Measurements from ENCODE around the gene ZBTB12.
A peak's percentile ranks its signal among the peaks of the same experiment; 100 is the strongest.
"Not testable (repeated sequence)": the region's sequence is repeated elsewhere in the genome, so short reads cannot be mapped to it uniquely, and the experiment has no call there.

Gene ZBTB12

DNA sequence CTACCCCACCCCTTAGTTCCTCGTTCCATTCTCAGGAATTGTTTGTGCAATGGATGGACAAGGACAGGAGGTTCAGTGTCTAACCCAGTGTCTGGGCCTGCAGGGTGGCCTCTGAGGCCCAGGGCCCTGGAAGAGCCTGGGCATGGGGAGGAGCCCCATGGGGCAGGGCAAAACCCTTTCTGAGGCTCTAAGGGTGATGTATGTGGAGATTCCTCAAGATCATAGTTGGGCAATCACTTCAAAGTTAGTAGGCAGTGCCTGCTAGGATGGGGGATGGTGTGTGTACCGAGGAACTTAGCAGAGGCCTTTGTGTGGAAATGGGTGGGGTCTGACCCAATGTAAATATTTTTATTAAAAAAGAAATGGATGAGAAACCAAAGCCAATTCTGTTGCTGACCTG lies 18.9 kb upstream of the ZBTB12 start:
- DNase-seq (ENCODE audit: low read depth) = no peak

DNA sequence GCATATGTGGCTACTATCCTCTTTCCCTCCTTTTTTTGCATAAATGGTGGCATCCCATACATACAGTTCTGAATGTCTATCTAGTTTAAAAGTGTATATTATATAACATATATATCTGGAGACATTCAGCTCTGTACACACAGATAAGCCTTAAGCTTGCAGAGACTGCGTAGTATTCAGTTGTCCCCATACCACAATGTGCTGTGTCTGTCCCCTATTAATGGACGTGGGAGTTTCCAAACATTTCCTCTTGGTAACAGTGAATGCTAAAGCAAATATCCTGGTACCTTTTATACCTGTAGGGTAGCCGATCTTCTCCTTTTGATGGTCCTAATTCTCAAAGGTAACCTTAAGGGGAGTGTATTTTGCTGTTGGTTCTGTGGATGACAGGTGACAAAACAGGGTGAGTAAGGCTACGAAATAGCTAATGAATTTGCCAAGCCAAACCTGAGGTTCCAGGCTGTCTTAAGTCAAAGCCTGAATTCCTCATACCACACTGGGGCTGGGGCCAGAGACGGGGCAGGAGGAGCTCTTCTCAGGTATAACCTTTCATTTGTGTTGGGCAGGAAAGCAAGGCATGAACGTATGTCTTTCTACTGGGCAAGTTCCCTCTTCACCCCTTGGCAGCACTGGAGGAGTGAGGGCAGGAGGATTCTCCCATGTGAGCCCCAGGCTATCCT lies 17.9 kb upstream of the ZBTB12 start:
- DNase-seq (ENCODE audit: low read depth) = no peak

GRCh38 chr6:31918069-31918720 lies 16.3 kb upstream of the ZBTB12 start:
- no peak for DNase-seq (ENCODE audit: low read depth)

DNA sequence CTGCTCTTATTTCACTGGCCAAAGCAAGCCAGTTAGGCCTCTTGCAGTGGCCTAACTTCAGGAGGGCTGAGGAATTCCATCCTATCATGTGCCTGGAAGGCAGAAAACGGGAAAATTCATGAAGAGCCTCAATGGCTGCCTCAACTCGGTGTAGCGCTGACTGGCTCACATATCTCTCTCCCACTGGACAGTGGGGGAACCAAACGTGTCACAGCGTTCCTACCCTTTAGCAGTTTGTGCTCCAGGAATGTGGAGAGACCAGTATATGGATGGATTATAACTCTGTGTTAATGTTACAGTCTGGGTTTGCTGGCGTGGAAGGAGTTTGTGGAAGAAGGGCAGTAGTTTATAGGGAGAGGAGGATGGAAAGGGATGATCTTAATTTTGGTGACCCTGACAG lies 13.9 kb upstream of the ZBTB12 start:
- DNase-seq (ENCODE audit: low read depth) = no peak

DNA sequence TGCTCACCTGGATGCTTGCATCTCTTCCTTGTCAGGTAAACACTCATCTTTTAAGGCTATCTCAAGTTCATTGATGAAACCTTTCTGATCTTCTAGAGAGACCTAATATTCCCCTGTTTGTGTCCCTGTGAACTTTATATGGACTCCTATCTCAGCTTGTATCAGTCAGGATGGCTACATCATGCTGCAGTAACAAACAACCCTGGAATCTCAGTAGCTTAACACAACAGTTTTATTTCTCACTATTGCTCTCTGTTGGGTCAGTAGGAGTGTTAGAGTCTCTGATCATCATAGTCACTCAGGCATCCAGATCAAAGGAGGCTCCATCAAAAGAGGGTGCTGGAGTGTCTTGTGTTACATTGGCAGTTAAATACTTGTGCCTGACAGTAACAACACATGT lies 13.5 kb upstream of the ZBTB12 start:
- no peak for DNase-seq (ENCODE audit: low read depth)

DNA sequence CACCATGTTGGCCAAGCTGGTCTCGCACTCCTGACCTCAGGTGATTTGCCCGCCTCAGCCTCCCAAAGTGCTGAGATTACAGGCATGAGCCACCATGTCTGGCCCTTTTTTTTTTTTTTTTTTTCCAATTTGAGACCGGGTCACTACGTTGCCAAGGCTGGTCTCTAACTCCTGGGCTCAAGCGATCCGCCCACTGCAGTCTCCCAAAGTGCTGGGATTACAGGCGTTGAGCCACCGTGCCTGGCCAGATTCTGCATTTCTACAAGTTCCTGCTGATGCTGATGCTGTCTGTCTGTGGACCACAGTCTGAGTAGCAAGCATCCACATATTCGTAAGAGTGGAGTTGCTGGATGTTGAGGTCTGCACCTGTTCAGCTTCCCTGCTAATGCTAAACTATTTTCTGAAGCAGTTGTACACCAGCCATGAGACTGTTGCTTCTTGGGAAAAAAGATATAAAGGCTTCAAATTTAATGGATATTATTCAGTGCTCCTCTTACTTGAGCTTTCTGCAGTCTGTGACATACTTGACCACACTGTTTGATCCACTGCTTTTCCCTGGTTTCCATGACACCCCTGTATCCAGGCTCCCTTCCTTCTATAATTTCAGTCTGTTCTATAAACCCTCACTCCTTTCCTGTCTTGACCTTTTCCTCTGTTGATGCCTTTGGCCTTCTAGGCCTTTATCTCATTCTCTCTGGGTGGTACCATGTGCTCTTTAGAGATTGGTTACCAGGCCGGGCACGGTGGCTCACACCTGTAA lies 10.1 kb upstream of the ZBTB12 start:
- DNase-seq (ENCODE audit: low read depth) = no peak

GRCh38 chr6:31909298-31909697 lies 7.4 kb upstream of the ZBTB12 start:
- not testable (repeated sequence) for DNase-seq (ENCODE audit: low read depth)

DNA sequence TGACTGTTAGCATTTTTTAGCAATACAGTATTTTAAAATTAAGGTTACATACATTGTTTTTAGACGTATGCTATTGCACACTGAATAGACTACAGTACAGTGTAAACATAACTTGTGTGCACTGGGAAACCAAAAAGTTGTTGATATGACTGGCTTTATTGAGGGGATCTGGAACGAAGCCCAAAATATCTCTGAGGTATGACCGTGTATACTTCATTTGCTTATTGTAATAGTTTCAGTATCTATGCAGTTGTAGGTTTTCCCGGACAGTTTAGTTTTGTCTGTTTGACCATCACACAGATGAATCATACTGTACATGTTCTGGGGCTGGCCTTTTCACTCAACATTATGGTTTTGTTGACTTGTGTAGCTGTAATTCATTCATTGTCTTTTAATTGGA lies 6.9 kb upstream of the ZBTB12 start:
- no peak for DNase-seq (ENCODE audit: low read depth)

- DNase-seq (ENCODE audit: low read depth) = not testable (repeated sequence)
These were observed 6.4 kb upstream of the ZBTB12 start for GRCh38 chr6:31908255-31908654.

DNA sequence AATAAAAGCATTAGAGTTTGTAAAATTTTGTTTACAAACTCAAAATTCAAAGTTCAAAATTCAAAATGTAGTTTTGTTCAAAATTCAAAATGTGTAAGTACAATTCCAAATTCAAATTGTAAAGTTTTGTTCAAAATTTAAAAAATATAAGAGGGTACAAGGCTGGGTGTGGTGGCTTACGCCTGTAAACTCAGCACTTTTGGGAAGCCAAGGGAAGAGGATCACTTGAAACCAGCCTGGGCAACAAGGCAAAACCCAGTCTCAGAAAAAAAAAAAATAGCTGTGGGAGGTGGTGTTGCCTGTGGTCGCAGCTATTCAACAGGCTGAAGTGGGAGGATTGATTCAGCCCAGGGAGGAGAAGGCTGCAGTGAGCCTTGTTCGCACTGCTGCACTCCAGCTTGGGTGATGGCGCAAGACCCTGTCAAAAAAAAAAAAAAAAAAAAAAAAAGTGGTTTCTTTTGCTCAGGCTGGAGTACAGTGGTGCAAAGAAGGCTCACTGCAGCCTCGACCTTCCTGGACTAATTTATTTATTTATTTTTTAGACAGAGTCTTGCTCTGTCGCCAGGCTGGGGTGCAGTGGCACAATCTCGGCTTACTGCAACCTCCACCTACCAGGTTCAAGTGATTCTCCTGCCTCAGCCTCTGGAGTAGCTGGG lies 5.4 kb upstream of the ZBTB12 start:
- no peak for DNase-seq (ENCODE audit: low read depth)

DNA sequence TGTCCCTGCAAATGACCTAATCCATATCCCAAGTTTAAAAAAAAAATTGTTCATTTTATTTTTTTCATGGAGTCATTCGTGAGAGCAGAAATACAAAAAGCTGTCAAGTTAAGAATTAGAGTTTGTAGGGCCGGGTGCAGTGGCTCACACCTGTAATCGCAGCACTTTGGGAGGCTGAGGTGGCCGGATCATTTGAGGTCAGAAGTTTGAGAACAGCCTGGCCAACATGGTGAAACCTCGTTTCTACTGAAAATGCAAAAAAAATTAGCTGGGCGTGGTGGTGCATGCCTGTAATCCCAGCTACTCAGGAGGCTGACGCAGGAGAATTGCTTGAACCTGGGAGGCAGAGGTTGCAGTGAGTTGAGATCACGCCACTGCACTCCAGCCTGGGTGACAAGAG lies 4.8 kb upstream of the ZBTB12 start:
- not testable (repeated sequence) for DNase-seq (ENCODE audit: low read depth)

DNA sequence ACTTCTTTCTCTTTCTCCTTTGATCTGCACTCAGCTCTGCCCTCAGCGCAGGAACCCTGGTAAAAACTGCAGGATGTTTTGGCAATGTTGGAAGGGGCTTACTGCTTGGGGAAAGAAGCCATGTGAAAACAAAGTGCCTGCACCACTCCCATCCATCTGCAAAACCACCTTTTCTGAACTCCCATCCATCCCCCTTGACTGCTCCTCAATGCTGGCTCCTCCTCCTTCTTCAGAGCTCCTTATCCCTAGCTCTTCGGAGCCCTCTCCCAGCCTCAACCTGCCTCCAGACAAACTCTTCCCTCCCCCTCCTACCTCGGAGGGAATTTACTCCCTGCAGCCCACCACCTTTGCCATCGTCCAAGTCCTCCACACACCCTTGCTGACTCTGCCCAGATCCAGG lies 4.2 kb upstream of the ZBTB12 start:
- DNase-seq (ENCODE audit: low read depth) = no peak

DNA sequence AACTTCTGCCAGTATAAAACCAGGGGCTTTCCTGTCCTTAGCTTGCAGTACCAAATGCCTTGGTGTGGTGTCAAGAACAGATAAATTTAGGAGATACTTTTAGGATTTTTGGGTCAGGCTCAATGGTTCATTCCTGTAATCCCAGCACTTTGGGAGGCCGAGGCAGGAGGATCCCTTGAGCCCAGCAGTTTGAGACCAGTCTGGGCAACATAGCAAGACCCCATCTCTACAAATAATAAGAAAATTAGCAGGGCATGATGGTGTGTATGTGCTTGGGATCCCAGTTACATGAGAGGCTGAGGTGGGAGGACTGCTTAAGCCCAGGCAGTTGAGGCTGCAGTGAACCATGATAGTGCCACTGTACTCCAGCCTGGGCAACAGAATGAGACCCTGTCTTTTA lies 3.2 kb upstream of the ZBTB12 start:
- no peak for DNase-seq (ENCODE audit: low read depth)

DNA sequence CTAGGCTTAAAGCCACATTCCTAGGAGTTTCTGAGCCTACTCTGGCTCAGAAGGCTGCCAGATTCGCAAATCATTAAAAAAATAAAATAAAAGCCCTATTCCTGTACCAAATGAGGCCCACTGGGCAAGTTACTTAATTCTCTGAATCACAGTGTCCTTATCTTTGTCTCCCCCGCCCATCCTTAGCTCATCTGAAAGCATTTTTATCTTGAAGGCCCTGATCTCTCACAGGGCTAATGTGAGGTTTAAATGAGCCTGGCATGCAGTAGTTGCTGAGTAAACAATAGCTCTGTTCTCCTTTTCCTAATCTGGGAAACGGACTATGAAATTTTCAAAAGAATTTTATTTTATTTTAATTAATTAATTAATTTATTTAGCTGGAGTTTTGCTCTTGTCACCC lies 2.1 kb upstream of the ZBTB12 start:
- DNase-seq (ENCODE audit: low read depth) = no peak

GRCh38 chr6:31901415-31901952 lies 402 bp downstream of the ZBTB12 start:
- DNase-seq (ENCODE audit: low read depth) = no peak

DNA sequence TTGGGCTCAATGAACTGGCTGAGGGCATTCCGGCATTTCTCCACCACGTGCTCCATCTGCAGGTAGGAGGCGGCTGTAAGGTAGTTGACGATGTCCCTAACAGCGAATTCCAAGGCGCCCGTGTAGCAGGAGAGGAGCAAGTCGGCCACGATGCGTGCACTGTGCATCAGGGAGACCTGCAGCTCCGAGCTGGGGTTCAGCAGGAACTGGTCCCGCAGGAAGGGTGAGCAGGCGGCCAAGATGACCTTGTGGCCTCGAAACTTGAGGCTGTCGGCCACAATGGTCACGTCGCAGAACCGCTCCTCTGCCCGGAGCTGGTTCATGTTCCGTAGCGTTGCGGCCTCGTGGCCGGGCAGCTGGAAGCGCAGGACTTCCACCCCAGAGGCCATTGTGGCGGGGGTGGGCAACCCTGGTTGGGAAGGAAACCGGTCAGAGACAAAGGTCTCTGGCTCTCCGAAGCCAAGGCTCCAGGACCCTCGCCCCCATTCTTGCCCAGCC lies 920 bp downstream of the ZBTB12 start:
- DNase-seq (ENCODE audit: low read depth) = no peak

DNA sequence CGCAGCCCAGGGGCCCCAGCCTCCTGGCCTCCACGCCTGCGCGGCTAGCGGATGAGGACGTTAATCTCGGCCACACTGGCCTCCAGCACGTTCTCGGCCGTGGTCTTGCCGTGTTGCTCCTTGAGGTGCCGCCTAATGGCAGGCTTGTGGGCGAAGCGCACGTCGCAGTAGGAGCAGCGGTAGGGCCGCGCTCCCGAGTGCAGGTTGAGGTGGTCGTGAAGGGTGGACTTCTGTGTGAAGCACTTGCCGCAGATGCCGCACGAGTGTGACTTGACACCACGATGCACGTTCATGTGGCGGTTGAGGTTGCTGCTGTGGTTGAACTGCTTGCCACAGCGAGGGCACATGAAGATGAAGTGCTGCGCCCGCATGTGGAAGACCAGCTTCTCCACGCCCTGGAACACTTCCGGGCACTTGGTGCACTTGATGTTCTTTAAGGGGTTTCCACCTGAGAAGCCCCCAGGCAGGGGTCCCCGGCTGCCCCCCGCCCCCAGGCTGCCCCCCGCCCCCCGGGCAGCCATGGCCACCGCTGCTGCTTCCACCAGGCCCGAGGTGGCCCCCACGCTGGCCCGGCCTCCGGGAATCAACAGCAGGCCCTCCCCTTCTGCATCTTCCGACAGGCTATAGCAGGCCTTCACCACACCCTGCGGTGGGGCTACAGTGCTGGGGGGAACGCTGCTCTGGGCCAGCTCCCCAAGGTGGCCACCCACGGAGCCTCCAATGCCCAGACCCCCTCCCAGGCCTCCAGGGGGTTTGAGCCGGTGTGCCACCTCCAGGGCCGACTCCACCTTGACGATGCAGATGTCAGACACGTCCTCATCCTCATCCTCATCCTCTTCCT lies 1.8 kb downstream of the ZBTB12 start:
- no peak for DNase-seq (ENCODE audit: low read depth)

- no peak for DNase-seq (ENCODE audit: low read depth)
These were observed 2.7 kb downstream of the ZBTB12 start for GRCh38 chr6:31899215-31899614.

- peak; percentile 33 for DNase-seq (ENCODE audit: low read depth)
These were observed 3.4 kb downstream of the ZBTB12 start for GRCh38 chr6:31898383-31899011.

DNA sequence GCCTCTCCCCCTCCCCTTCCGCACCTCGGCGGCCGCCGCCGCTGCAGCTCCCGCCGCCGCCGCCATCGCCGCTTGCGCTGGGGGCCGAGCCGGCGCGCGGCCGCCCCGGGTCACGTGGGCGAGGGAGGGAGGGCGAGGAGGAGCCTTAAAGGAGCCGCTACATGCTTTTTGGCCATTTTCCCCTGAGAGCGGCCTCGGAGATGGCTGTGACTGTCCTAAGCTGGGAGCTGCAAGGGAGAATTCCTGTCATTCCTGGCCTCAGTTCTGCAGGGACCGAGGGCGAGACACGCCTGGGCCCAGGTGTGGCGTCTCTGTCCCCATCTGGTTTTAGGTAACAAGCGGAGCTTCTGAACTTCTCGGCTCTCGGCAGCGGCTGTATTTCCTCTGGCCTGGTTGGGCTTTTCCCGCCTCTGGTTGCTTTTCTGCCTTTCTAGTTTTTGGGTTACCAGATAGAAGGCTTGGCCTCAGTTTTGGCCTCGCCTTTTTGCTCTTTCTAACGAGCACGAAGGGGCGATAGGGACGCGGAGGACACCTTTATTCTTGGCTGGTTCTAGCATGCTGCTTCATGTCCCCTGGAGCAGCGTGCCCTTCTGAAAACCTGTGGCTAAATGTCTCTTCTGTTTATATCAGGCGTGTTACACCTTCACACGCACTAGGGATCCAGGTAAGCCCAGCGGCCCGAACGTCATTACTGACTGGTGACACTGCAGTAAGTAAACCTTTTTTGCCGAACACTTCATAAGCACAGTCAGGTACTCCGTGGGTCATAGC lies 4.1 kb downstream of the ZBTB12 start, which contains the start of gene EHMT2:
EHMT2 (minus strand) TSS at position 87 of the 771 bp plus-strand sequence; CDS start at position 66, 21 bp downstream.
- DNase-seq (ENCODE audit: low read depth) = peak; percentile 66

All from HS-27A (cell line).